ENCODE data around the gene SUCNR1.
"Not testable (repeated sequence)": the region's sequence is repeated elsewhere in the genome, so short reads cannot be mapped to it uniquely, and the experiment has no call there.

SUCNR1 gene, protein sequence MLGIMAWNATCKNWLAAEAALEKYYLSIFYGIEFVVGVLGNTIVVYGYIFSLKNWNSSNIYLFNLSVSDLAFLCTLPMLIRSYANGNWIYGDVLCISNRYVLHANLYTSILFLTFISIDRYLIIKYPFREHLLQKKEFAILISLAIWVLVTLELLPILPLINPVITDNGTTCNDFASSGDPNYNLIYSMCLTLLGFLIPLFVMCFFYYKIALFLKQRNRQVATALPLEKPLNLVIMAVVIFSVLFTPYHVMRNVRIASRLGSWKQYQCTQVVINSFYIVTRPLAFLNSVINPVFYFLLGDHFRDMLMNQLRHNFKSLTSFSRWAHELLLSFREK

DNA sequence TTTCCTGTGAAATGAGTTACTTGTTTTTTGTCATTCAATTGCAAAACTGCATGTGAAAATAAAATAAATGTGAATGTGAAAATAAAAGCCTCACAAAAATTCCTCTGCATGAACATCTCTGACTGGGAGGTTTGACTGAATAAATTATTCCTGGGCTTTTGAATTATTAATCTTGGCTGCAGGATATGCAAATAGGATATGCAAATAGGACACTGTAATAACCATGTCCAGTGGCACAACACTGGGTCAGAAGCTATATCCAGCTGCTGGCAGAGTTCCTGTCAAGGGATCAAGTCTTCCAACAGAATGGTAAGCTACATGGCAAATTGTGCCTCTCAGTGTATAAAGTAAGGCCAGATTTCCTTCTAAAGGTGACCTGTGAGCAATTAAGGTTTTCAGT, at the start of gene SUCNR1:
SUCNR1 (plus strand) TSS at position 246 of the 400 bp plus-strand sequence. CDS start 6,250 bp downstream, outside the sequence.
- no peak for DNase-seq (ENCODE audit: low read depth)

DNA sequence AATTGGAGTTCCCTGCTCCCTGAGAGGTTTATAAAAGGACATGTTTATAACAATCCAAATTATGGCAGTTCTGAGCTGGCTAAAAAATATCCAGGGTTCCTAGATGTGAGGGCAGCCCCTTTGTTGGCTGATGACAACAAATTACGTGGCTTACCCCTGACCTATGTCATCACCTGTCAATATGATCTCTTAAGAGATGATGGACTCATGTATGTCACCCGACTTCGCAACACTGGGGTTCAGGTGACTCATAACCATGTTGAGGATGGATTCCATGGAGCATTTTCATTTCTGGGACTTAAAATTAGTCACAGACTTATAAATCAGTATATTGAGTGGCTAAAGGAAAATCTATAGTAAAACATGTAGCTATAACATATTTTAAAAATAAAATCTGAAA, 45.6 kb upstream of the SUCNR1 start:
- DNase-seq (ENCODE audit: low read depth): no peak

DNA sequence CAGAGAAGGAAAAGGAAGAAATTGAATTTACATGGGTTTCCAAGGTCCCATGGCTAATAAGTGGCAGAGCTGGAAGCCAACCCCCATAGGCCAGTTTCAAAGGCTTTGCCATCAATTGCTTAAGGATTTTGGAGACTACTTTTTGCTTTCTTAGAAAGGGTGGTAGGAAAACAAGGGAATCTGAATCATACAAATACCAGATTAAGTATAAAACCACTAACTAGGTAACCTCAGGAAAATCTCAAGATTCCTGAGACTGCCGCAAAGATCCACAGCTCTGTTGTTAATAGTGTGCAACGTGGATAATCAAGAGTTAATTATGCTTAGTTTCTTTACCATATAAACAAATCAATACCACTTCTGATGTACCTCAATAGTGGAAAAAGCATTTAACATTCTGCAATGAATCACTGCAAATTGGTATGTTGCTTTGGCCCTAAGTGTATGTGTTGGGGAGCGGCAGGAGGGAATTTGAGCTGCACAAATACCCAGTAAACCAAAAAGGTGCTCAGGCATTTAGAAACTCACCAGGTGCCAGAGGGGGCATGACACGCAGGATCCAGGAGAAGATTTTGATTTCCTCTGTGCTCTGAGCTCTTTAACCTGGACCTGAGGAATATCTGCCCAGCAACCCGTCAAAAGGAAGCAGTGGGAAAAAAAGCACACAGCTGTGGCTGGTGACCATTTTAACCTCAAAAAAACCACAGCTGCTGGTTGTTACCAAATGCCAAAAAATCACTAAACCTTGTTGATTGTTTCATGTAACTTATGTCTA, 37.5 kb upstream of the SUCNR1 start:
- no peak for DNase-seq (ENCODE audit: low read depth)

DNA sequence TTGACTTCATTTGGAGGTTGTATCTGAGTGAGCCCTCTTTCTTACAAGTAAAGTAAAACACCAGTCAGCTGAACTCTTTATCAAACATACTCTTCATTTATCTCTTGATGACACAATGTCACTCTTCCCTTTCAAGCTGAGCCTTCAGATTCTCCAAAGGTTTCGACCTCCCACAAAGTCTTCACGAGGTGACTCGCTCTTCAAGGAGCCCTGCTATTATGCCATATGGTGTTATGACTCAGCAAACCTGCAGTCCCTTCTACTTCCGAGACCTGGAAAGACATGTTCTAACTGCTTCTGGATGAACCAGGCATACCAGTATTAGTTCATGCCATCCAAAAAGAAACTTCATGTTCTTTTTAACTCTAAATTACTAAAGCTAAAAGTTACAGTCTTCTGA, 36.4 kb upstream of the SUCNR1 start:
- no peak for DNase-seq (ENCODE audit: low read depth)

DNA sequence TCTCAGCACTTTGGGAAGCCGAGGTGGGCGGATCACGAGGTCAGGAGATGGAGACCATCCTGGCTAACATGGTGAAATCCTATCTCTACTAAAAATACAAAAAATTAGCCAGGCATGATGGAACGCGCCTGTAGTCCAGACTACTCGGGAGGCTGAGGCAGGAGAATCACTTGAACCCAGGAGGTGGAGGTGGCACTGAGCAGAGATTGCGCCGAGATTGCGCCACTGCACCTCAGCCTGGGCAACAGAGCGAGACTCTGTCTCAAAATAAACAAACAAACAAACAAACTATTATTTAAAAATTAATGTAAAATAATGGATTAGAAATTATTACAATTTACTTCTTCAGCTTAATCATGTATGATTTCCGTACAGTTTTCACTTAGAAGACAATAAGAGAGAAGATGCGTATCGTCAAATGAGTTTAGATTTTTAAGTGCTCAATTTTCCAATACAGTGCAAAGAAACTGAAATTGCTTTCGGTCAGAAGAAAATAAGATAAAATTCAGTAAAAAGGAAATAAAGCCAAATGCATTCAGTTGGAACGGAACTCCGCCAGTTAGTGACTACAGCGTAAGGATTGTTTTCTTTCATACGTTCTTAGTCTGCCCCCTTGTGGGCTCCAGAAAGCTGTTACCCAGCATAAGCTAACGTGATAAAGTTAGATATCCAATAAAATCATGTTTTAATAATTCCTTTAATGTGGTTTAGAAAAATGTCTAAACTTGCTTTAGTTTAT, 34.7 kb upstream of the SUCNR1 start:
- no peak for DNase-seq (ENCODE audit: low read depth)

DNA sequence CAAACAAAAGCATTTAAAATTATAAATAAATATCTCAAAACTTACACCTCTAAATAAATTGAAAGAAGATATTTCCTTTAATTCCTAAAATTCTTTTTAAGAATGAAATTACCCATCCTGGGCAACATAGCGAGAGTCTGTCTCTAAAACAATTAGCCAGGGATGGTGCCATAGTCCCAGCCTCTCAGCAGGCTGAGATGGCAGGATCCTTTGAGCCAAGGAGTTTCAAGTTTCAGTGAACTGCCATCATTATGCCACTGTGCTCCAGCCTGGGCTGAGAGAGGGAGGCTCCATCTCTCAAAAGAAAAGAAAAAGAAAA, 34.2 kb upstream of the SUCNR1 start:
- DNase-seq (ENCODE audit: low read depth): no peak

DNA sequence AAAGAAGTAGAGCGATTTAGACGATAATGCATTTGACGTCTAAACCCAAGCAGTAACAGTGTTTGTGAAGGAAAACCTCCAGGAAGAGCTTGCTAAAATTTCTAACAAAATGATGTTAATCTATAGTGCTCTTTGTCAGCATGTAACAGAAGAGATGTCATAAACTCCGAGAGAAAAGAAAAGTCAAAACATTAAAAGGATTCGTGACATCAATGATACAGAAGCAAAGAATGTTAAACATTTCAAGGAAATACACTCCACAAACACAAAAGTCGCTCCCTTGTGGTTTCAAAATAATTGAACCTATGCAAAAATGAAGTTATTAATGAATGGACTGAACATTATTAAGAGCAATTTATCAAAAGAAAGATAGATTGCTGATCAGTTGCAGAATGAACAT, 31.6 kb upstream of the SUCNR1 start:
- no peak for DNase-seq (ENCODE audit: low read depth)

DNA sequence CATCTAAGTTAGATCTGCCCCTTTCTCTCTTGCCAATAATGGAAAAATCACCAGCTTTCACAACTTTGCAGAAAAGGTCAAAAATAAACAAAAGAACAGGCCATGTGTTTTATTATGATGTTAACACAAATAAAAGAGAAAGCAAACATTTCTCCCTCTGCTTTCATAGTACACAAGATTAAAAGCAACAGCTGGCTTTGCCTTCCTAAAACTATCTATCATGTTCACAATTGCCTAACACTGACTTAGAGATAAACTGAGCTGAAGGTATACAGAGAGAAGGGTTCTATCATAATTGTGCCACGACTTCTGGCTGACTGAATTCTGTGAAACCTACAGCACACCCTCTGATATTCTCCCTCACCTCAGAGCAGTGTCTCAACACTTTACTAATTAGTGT, 30.2 kb upstream of the SUCNR1 start:
- DNase-seq (ENCODE audit: low read depth): no peak

DNA sequence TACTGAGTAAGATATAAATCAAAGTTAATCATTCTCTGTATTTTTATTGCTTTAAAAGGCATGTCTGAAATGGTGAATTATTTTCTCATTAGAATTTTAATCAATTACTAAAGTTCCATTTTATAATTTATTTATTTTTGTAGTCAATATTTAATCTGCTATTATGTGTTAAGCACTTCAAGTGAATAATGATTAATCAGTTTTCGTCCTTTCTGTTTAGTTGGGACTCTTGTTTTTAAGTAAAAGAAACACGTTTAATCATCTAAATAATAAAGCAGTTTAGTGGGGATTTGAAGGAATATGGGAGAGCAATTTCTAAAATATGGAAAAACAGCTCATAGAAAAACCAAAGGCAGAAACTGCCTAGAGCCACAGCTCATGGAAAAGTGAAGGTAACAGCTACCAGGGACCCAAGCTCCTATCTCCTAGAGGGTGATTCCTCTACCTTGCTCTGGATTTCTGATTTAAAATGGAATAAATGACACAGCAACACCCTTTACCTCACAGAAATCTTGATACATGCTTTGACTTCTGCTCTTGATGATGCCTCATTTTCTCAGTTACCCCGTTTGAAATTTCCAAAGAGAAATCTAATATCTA, 28.0 kb upstream of the SUCNR1 start:
- no peak for DNase-seq (ENCODE audit: low read depth)

DNA sequence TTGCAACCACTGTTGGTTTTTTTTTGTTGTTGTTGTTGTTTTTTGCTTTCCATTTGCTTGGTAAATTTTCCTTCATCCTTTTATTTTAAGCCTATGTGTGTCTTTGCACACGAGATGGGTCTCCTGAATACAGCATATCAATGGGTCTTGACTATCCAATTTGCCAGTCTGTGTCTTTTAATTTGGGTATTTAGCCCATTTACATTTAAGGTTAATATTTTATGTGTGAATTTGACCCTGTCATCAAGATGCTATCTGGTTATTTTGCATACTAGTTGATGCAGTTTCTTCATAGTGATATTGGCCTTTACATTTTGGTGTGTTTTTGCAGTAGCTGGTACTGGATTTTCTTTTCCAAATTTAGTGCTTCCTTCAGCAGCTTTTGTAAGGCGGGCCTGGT, 23.4 kb upstream of the SUCNR1 start:
- not testable (repeated sequence) for DNase-seq (ENCODE audit: low read depth)

DNA sequence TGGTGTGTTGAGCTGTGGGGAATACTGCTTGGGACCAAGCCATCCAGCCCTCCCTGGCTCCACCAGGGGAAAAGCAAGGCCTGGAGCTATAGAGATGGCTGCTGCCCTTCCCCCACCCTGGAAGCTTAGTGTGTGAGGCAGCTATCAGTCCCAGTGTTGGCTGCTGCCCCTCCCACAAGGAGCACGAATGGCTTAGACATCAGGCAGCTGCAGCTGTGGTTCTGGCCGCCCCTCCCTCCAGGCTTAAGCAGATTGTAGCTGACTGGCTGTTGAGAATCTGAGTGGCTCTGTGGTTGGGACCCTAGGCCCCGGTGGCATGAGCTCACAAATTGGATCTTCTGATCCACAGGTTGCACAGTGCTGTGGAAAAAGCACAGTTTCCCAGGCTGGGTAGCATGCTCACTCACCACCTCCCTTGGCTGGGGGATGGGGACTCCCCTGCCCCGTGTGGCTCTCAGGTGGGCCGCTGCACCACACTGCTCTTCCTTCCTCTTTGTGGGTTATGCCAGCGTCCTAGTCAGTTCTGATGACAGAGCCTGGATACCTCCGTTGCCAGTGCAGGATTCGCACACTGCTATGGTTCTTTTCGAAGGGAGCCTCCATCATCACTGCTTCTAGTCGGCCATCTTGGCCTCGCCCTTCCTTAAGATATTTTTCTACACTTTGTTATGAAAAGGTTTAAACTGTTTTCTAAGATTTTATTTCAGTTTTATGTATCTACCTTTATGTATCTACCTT, 21.2 kb upstream of the SUCNR1 start:
- DNase-seq (ENCODE audit: low read depth): no peak

DNA sequence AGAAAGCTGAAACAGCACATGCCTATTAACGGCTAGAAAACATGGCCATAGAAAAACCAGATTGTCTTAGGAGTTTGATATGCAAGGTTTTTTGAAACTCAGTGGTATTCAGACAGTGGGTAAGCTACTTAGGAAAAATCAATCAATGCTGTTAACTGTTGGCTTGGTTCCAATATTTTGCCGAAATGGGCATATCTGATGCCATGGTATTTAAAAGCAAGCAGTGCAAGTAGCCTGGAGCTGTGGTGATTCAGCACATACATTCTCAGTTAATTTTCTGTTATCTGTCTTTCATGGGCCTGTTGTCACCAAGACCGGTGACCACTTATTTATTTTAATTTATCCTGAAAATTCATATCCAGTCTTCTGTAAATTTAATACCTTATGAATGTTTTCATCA, 17.3 kb upstream of the SUCNR1 start:
- no peak for DNase-seq (ENCODE audit: low read depth)

DNA sequence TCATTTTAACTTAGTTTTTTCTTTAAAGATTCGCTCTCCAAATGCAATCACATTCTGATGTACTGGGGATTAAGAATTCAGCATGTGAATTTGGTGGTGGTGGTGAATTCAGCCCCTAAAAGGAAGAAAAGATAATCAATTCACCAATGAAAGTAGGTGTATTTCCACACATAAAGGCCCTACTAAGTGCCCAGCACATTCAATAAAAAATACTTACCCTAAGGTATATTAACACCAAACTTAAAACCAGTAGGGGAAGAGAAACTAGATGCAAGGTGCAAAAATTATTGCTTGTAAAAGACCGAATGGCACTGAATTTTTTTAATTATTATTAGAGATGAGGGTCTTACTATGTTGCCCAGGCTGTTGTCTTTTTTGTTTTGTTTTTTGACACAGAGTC, 16.8 kb upstream of the SUCNR1 start:
- DNase-seq (ENCODE audit: low read depth): no peak

DNA sequence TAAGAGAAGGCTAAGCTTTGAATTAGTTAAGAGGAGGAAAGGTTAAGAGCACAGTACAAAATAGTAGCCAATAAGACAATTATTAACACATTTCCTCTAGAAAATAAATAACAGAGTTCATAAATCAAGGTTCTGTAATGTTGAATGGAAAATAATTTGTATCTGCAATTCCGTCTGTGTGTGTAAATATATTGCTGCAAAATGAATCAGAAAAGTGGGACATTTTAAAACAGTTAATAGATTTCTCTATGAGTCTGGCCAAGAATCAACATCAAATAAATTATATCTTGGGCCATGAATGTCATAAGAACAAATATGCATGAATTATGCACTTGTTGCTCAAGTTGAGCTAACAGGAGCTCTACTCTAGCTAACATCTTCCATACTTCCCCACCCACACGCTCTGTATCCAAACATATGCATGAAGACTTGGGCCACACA, 14.2 kb upstream of the SUCNR1 start:
- no peak for DNase-seq (ENCODE audit: low read depth)

DNA sequence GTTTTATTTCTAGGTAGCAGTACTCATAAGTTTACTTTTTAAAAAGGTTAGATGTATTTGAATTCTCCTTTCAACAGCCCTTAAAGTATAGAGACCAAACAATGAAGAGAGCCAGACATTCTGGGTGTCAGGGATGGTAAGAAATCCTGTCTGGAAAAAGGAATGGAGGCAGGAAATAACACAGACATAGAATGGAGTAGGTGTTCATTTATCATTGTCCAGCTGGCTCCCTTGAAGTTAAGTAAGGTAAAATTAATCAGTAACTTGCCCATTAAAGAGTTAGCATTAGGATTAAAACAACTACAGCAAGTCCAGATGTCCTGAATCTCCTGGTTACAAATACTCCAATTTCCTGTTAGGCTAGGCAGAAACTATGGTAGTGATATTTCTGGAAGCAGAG, 13.5 kb upstream of the SUCNR1 start:
- DNase-seq (ENCODE audit: low read depth): no peak

DNA sequence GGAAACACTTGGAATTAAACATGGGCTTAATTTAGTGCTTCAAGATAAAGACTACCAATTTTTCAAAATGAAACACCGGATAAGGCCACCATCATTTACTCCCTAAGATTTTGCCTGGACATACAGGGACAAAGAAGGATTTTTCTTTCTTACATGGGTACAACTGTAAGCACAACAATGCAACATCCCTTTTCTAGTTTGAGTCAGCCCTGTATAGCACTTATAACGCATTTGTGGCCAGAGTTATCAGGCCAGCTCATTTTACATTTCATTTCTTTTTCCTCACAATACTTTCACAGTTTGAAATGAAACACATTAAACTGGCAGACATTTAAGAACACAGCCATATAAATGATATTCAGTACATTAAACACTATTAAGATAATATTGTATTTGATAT, 9.8 kb upstream of the SUCNR1 start:
- no peak for DNase-seq (ENCODE audit: low read depth)

DNA sequence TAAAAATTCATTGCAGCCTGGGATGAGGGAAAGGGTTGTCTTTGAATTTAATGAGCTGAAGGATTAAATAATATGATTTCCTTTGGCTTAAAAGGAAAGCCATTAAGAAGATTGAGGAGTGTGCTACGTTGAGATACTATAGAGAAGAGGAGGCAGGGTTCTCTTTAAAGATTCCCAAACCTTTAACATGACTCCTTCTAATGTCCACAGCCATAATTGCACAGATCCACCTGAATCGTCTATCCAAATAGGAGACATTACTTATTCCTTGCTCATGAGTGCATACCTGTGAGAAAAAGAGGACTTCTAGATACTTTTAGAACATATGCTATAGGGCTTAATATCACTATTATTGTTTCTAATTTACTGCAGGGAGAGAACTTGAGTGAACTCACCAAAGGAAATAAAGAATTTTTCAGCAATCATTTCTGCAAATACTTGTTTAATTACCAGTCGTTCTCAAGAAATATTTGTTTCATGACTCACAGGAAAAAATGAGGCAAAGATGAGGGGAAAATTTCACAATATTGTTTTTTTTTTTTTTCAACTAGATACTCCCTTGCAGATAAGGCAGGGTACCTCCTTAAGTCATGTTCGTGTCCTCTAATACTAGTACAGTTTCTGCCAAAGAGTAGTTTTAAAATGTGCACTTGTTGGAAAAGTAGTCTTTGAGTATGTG, 8.9 kb upstream of the SUCNR1 start:
- DNase-seq (ENCODE audit: low read depth): no peak

DNA sequence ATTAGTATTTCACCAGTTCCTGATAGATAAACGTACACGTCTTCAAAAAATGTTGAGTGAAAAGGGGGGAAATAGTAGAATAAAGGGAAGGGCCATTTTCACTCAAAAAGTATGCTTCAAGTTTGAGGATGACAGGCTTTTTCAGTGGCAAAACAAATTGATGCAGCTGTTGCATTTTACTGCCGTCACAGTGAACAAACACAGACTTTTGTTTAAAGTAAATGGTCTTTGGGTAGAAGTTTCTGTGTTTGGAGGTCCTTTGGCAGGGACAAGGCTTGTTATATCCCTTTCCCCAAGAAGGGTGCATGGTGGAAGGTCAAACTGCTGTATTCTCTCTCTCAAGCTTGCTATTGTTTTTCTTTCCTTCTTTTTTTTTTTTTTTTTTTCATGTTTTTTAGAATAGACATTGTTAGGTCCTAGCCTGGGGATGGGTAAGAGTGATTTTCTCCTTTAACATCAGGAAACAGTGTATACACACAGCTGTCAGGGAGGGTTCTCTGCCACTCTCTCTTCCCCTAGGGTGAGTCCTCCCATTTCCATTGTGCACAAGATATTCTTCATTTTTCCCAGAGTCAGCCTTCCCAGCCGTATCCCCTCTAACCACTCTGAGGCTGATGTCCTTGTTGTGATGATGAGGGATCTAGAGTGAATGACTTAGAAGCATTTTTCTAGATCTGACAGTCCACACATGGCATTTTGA, 6.6 kb upstream of the SUCNR1 start:
- no peak for DNase-seq (ENCODE audit: low read depth)

DNA sequence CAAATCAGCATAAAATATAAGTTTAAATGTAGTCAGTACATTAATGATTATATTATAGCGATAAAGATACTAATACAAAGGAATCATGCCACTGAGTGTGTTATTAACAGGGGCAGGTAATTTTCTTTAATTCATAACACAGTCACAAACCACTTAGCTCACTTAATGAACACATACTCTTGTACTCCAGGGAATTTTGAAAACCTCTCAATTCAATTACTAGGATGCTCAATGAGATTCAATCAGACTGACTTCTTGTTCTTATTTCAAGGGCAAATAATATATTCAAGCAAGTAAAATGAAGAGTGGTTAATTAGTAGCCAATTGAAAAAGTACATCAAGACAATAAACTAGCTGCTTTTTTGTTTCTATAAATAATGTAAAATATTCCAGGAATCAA, 5.8 kb upstream of the SUCNR1 start:
- DNase-seq (ENCODE audit: low read depth): no peak

DNA sequence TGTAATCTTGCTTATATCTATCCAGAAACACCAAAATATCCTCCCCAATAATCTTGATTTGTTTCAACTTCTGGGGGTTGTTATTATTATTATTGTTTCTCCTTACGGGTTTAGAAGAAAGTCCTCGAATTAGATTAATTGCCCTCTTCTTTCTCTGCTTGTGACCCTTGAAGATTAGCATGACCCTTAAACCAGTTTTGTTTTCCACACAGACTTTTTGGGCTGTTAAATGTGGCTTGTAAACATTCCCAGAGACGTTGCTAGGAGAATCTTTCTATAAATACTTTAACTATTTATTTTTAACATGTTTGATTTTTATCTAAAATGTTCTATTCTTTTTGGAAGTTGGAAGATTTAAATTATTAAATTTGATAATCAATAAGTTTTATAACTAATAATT, 4.3 kb upstream of the SUCNR1 start:
- no peak for DNase-seq (ENCODE audit: low read depth)

Measured in activated T-cell treated with anti-CD3 and anti-CD28 coated beads for 24 hours (primary cell).